GM10266 (cell line): ENCODE data around the gene CD300LB.

Experiments
- DNase-seq: peaks from one replicate; pipeline ENCODE4 v3.0.0; 2012; ENCODE audit errors: extremely low spot score
- CTCF ChIP-seq: IDR thresholded peaks from 2 replicates; pipeline ENCODE4 v1.5.1; 2012; ENCODE audit warnings: mild to moderate bottlenecking, low read depth; ENCODE audit not compliant: control insufficient read depth, insufficient read depth; ENCODE audit errors: missing control alignments

Gene CD300LB

GRCh38 chr17:74485022-74485743 is 46.1 kb downstream of the CD300LB start:
- TF ChIP-seq CTCF: no peak

GRCh38 chr17:74484066-74484465 is 47.2 kb downstream of the CD300LB start:
- no peak for TF ChIP-seq CTCF
- no peak for DNase-seq

More at GRCh38 chr17:74485022-74485743, 46.1 kb downstream of the CD300LB start:
- peak; percentile 1 for DNase-seq

GRCh38 chr17:74481621-74482020 is 49.7 kb downstream of the CD300LB start:
- DNase-seq: no peak
- no peak for TF ChIP-seq CTCF

- TF ChIP-seq CTCF: no peak
Measured at GRCh38 chr17:74480290-74480689, 51.0 kb downstream of the CD300LB start.

GRCh38 chr17:74478420-74479100 is 52.7 kb downstream of the CD300LB start:
- TF ChIP-seq CTCF: no peak
- DNase-seq: no peak

More at GRCh38 chr17:74480290-74480689, 51.0 kb downstream of the CD300LB start:
- no peak for DNase-seq

- no peak for TF ChIP-seq CTCF
- DNase-seq: no peak
Measured at GRCh38 chr17:74477411-74477810, 53.9 kb downstream of the CD300LB start.

DNA sequence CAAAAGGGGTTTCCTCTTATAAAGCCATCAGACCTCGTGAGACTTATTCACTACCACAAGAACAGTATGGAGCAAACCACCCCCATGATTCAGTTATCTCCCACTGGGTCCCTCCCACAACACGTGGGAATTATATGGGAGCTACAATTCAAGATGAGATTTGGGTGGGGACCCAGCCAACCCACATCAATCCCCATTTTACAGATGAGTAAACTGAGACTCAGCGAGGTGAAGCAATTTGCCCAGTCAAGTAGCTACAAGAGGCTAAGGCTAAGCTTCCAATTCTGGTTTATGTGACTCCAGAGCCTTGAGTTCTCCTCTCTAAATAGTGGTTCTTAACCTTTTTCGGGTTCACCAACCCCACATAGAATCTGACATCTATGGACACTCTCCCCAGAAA is 56.1 kb downstream of the CD300LB start:
- DNase-seq: no peak
- no peak for TF ChIP-seq CTCF
